ENCODE data around the gene PAK6. TPM values are rescaled to one million over a fixed set of nuclear protein-coding genes. Genes with fewer than 3 reads are reported as not detected.

The PAK6 gene
- 0.64 and 0.91 TPM in 2 replicates for total RNA-seq (2014; rRNA removed; shearing (Covaris generic))

DNA sequence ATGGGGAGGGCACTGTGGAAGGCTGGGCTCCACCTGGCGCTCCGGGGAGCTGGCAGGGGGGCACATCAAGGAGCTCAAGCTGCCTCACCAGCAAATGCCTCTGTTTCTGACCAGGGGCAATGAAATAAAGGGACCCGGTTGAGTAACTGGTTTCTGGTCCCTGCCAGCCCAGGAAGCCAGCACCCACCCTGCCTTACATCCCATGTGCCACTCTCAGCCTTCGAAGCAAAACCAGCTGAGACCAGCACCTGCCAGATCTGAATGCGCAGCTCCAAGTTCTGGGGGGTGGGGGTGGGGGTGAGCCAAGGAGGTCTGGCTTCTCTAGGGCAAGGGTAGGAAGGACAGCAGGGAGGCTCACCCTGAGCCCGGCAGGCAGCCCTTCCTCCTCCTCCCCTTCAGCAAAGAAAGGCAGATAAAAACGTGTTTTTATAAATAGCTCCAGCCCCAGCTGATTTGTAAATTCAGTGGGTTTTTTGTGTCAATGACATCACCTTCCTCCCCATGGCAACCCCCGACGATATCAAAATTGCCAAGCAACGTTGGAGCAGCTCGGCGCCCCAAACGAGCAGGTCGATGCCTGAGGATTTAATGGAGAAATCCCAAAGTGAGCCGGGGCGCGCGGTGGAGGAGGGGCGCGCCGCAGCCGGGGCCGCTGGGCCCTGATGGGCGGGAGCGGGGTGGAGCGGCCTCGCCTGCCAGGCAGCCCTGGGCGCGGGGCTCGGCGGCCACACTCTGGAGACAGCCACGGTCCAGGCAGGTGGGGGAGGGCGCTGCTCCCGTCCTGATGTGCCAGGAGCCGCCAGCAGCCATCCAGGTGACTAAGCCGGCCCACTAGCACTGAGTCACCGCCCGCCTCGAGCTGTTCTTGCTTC lies at the start of gene PAK6:
Gene PAK6 (plus strand): TSS at position 532 of the 872 bp plus-strand sequence. CDS start 25,723 bp downstream, outside the sequence.

DNA sequence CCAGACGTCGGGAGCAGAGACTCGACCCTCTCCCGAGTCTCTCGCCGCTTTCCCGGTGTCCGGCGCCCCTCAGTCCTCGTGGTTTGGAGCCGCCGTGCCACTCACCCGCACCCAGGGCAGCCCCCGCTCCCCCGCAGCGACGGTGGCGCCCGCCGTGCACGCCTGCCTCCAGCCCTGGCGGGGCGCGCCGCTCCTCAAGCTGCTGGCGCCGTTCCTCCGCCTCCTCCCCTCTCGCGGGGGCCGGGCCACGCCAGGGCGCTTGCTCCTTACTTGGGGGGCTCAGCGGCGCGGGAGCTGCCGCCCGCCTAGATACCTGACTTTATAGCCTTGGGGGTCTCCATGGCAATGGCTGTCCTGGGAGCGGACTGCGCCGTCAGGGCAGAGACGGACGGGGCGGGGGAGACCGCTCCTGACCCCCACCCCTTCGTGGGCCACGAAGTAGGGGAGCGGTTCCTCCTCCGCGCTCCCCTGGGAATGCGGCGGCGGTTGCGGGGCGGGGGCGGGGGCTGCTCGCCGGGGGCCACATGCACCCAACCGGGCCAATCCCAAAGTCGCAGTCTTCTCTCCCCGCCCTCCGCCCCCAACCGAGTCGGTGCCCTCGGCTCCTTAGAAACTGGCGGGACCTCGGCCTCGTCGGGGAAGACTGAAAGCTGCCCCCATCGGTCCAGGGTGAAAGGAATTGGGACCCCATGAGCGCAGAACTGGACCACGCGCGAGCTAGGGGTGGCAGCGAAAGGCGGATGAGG lies 44.2 kb downstream of the PAK6 start, which contains the start of gene ANKRD63:
Gene ANKRD63 (minus strand): TSS at position 196 of the 746 bp plus-strand sequence. CDS start 478 bp downstream, outside the sequence.

DNA sequence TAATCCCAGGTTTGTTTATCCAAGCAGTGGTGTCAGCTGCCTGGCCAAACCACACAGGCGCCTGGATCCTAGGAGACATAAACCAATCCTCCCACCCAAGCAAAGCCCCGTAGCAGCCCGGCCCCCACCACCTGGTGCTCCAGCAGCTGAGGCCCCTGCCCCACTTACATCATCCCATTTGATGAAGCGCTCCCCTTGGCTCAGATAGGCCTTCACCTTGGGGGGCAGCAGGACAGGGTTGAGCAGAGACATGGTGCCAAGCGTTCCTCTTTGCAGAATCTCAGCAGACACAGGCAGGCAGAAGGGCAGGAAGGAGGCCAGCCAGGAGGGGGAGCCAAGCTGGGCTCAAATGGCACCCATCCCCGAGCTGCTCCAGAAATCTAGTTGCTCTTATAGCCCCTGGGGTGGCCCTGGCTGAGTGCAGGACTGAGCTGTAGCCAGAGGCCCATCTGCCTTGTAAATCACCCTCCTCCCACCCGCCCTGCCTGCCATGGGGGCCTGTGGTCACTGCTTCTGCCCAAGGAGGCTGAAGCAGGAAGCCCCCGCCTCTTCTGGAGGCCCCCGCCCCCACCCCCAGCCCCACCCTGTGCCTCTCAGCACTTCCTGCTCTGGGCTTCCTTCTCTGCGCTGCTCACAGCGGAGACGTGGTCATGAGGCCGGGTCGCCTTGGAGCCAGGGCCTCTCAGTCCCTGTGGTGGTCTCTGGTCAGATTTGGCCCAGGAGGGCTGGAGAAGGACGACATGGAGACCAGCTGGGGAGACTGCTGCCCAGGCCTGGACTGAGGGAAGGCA lies 68.8 kb downstream of the PAK6 start, which contains the start of gene PLCB2:
Gene PLCB2 (minus strand): TSS at position 515 of the 791 bp plus-strand sequence. CDS start 263 bp downstream, at position 252.

DNA sequence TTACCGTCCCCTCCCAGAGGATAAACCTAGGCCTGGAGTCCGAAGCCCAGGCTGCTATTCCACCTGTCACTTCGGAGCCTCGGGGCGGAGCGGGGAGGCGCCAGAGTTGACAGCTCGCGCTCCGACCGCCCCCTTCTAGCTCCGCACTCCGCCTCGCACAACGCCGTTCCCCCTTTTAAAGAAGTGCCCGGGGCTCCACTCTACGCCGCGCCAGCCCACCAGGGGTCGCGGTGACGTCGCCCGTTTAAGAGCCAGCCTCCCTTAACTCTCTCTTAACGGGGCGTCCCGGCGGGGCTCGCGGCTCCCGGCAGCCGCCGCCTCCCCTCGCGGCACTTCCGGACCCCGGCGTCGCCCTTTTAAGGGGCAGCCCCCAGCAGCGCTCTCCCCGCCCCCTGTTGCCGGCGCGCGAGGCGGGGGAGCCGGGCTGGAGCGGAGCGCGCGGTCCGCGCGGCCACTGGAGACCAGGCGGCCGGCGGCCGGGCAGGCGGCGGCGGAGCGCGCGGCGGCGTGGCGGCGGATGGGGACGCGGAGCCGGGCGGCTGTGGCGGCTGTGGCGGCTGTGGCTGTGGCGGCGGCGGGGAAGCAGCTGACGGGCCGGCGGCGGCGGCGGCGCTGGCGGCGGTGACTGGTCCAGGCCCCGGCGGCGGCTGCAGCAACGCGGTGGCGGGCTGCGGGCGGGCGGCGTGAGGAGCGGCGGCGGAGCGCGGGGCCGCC lies 84.5 kb downstream of the PAK6 start, which contains the start of gene INAFM2:
Gene INAFM2 (plus strand): TSS at position 454 of the 714 bp plus-strand sequence. CDS start 364 bp downstream, outside the sequence.

Other genes starting within 250 kb of the PAK6 start
- gene SRP14, start 199.9 kb upstream of the PAK6 start, total RNA-seq (2014; rRNA removed; shearing (Covaris generic)), result 479 and 499 TPM in 2 replicates
- gene BMF, start 130.2 kb upstream of the PAK6 start, total RNA-seq (2014; rRNA removed; shearing (Covaris generic)), result 4.8 and 8.1 TPM in 2 replicates
- 54.6 and 74.5 TPM in 2 replicates for gene BUB1B, start 78.0 kb upstream of the PAK6 start, total RNA-seq (2014; rRNA removed; shearing (Covaris generic))
- 0.34 and 0.37 TPM in 2 replicates for gene ANKRD63, start 44.0 kb downstream of the PAK6 start, total RNA-seq (2014; rRNA removed; shearing (Covaris generic))
- 0.98 and 1.9 TPM in 2 replicates for gene PLCB2, start 68.9 kb downstream of the PAK6 start, total RNA-seq (2014; rRNA removed; shearing (Covaris generic))
- 16.1 and 17.4 TPM in 2 replicates for gene INAFM2, start 84.6 kb downstream of the PAK6 start, total RNA-seq (2014; rRNA removed; shearing (Covaris generic))
- 47.7 and 53.8 TPM in 2 replicates for gene CCDC9B, start 101.9 kb downstream of the PAK6 start, total RNA-seq (2014; rRNA removed; shearing (Covaris generic))
- gene PHGR1, start 112.0 kb downstream of the PAK6 start, total RNA-seq (2014; rRNA removed; shearing (Covaris generic)), result not detected in 2 replicates
- 0.15 and 1.0 TPM in 2 replicates for gene DISP2, start 119.2 kb downstream of the PAK6 start, total RNA-seq (2014; rRNA removed; shearing (Covaris generic))
- 114 and 118 TPM in 2 replicates for gene KNSTRN, start 143.7 kb downstream of the PAK6 start, total RNA-seq (2014; rRNA removed; shearing (Covaris generic))
- gene IVD, start 166.7 kb downstream of the PAK6 start, total RNA-seq (2014; rRNA removed; shearing (Covaris generic)), result 33.1 and 36.4 TPM in 2 replicates
- 9.8 and 12.5 TPM in 2 replicates for gene BAHD1, start 201.9 kb downstream of the PAK6 start, total RNA-seq (2014; rRNA removed; shearing (Covaris generic))
- gene CHST14, start 231.9 kb downstream of the PAK6 start, total RNA-seq (2014; rRNA removed; shearing (Covaris generic)), result 18.4 and 22.0 TPM in 2 replicates